ENCODE results near the gene MYO1D. TPM values are rescaled to one million over a fixed set of nuclear protein-coding genes. Genes with fewer than 3 reads are reported as not detected.

Gene MYO1D
- total RNA-seq, 1 experiment from 2014 or later = 23.5 TPM

DNA sequence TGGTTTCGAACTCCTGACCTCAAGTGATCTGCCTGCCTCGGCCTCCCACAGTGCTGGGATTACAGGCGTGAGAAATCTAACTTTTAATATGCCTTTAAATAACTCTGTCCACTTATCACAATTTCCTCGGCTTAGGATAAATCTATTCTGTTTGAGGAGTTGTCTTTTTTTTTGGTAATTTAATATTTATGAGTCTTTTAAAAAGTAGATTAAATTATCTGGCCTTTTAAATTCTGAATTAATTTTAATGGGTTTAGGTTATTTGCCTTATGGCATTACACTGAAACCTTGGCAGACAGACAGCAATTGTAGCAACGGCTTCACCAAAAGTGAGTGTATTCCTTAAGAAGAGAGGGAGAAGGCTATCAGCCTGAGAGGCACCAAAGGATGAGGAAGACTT is 66.2 kb downstream of the MYO1D start:
- no peaks in the 10 kb centered on the region for H3K9me2 ChIP-seq (replicated peaks; ENCODE audit: low read length)
- H4K20me1 ChIP-seq (ENCODE audit: low read length) = no peaks in the 10 kb centered on the region
- CTCF ChIA-PET = no interaction called here
- no peak overlapping the region for H3K4me3 ChIP-seq (ENCODE audit: low read length)
- POLR2A ChIA-PET (ENCODE audit: unreplicated experiment) = no interaction called here
- no peak overlapping the region for H3K9ac ChIP-seq (ENCODE audit: low read length)
- peaks cover 45% of the 10 kb centered on the region for H3K4me1 ChIP-seq (ENCODE audit: insufficient read depth, low read length)
- ATAC-seq = no peak
- H3K27ac ChIP-seq (ENCODE audit: low read length) = no peak overlapping the region
- no peak for DNase-seq
- no peaks in the 10 kb centered on the region for H3K27me3 ChIP-seq (ENCODE audit: low read length)
- H3K79me2 ChIP-seq (ENCODE audit: low read length) = no peaks in the 10 kb centered on the region
- intact Hi-C loops (cut with micrococcal nuclease) = no loop called here
- H3F3A ChIP-seq (ENCODE audit: low read length, unreplicated experiment) = no peaks in the 10 kb centered on the region
- H3K4me2 ChIP-seq (ENCODE audit: low read length) = no peak overlapping the region
- BruUV-seq (replicated peaks) = no TSS peak
- H3K9me3 ChIP-seq (ENCODE audit: low read length) = no peaks in the 10 kb centered on the region
- no peaks in the 10 kb centered on the region for H3K36me3 ChIP-seq (ENCODE audit: low read depth, low read length)
- TF ChIP-seq, protein P1, sequence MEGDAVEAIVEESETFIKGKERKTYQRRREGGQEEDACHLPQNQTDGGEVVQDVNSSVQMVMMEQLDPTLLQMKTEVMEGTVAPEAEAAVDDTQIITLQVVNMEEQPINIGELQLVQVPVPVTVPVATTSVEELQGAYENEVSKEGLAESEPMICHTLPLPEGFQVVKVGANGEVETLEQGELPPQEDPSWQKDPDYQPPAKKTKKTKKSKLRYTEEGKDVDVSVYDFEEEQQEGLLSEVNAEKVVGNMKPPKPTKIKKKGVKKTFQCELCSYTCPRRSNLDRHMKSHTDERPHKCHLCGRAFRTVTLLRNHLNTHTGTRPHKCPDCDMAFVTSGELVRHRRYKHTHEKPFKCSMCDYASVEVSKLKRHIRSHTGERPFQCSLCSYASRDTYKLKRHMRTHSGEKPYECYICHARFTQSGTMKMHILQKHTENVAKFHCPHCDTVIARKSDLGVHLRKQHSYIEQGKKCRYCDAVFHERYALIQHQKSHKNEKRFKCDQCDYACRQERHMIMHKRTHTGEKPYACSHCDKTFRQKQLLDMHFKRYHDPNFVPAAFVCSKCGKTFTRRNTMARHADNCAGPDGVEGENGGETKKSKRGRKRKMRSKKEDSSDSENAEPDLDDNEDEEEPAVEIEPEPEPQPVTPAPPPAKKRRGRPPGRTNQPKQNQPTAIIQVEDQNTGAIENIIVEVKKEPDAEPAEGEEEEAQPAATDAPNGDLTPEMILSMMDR (conservative IDR thresholded peaks at IDR 0.05; ENCODE audit: low read depth, low read length) = no peak
- TF ChIP-seq EZH2 (IDR thresholded peaks at IDR 0.05; ENCODE audit: low read length, unreplicated experiment) (no peak), EZH2phosphoT487 (IDR thresholded peaks at IDR 0.05; ENCODE audit: borderline replicate concordance, low read length) (no peak)
- H2AFZ ChIP-seq (ENCODE audit: low read length) = no peak overlapping the region

GRCh38 chr17:32807577-32807976 is 69.3 kb downstream of the MYO1D start:
- Histone ChIP-seq H3K27ac (ENCODE audit: low read length) (peak overlapping the region; percentile 71), H2AFZ (ENCODE audit: low read length) (no peak overlapping the region), H3K9ac (ENCODE audit: low read length) (no peak overlapping the region), H4K20me1 (ENCODE audit: low read length) (no peaks in the 10 kb centered on the region), H3K4me2 (ENCODE audit: low read length) (no peak overlapping the region), H3K27me3 (ENCODE audit: low read length) (no peaks in the 10 kb centered on the region), H3K9me3 (ENCODE audit: low read length) (no peaks in the 10 kb centered on the region), H3K36me3 (ENCODE audit: low read depth, low read length) (no peaks in the 10 kb centered on the region), H3K9me2 (replicated peaks; ENCODE audit: low read length) (no peaks in the 10 kb centered on the region), H3K4me1 (ENCODE audit: insufficient read depth, low read length) (peaks cover 55% of the 10 kb centered on the region), H3F3A (ENCODE audit: low read length, unreplicated experiment) (no peaks in the 10 kb centered on the region), H3K4me3 (ENCODE audit: low read length) (no peak overlapping the region), H3K79me2 (ENCODE audit: low read length) (no peaks in the 10 kb centered on the region)
- BruUV-seq (replicated peaks) = no TSS peak
- intact Hi-C loops (cut with micrococcal nuclease) = no loop called here
- DNase-seq (no peak), ATAC-seq (no peak)
- POLR2A ChIA-PET (ENCODE audit: unreplicated experiment) = no interaction called here
- CTCF ChIA-PET = interaction anchor here (2.2 kb wide), 1 partner anchor 69 kb away, joined by 19 read pairs; the partner anchor contains the start of gene MYO1D
- TF ChIP-seq EZH2phosphoT487 (IDR thresholded peaks at IDR 0.05; ENCODE audit: borderline replicate concordance, low read length) (no peak), EZH2 (IDR thresholded peaks at IDR 0.05; ENCODE audit: low read length, unreplicated experiment) (no peak)
- TF ChIP-seq, protein P1 (conservative IDR thresholded peaks at IDR 0.05; ENCODE audit: low read depth, low read length) = no peak

DNA sequence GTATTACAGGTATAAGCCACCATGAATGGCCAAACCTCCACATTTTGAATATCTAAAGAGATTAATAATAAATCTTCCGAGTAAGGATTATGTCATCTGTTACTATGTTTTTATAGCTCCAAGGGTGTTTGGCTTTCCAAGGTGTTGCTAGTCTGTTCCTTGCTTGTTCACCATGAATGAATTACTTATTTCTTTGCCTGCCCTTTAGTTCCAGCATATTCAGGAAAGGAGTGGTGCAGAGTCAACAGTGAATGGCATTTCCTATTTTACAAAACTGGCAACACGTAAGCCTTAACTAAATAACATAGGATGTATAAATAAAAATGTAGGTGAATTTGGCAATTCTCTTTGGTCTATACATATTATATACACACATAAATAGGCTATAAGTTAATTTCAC is 70.3 kb downstream of the MYO1D start:
- intact Hi-C loops (cut with micrococcal nuclease) = loop anchor here (1.0 kb wide), 2 partner anchors 23 to 71 kb away; partner anchors contain the start of gene MYO1D
- Histone ChIP-seq H3K79me2 (ENCODE audit: low read length) (no peaks in the 10 kb centered on the region), H3K4me3 (ENCODE audit: low read length) (no peak overlapping the region), H3K27ac (ENCODE audit: low read length) (peak overlapping the region; percentile 73), H3K9me2 (replicated peaks; ENCODE audit: low read length) (no peaks in the 10 kb centered on the region), H3F3A (ENCODE audit: low read length, unreplicated experiment) (no peaks in the 10 kb centered on the region), H4K20me1 (ENCODE audit: low read length) (no peaks in the 10 kb centered on the region), H3K4me2 (ENCODE audit: low read length) (peak overlapping the region; percentile 42), H2AFZ (ENCODE audit: low read length) (no peak overlapping the region), H3K36me3 (ENCODE audit: low read depth, low read length) (no peaks in the 10 kb centered on the region), H3K9me3 (ENCODE audit: low read length) (no peaks in the 10 kb centered on the region), H3K9ac (ENCODE audit: low read length) (no peak overlapping the region), H3K4me1 (ENCODE audit: insufficient read depth, low read length) (peaks cover 46% of the 10 kb centered on the region), H3K27me3 (ENCODE audit: low read length) (no peaks in the 10 kb centered on the region)
- ATAC-seq (peak; percentile 78), DNase-seq (peak; percentile 78)
- ChIA-PET CTCF (interaction anchor here (0.7 to 2.2 kb wide), 3 partner anchors 15 to 70 kb away, joined by 3 to 19 read pairs (median 4); partner anchors contain the start of gene MYO1D), POLR2A (ENCODE audit: unreplicated experiment) (no interaction called here)
- no TSS peak for BruUV-seq (replicated peaks)
- TF ChIP-seq EZH2phosphoT487 (IDR thresholded peaks at IDR 0.05; ENCODE audit: borderline replicate concordance, low read length) (no peak), EZH2 (IDR thresholded peaks at IDR 0.05; ENCODE audit: low read length, unreplicated experiment) (no peak)
- TF ChIP-seq, protein P1 (conservative IDR thresholded peaks at IDR 0.05; ENCODE audit: low read depth, low read length) = no peak
